Cardiac muscle cell (in vitro differentiated cells and primary cell): ENCODE results near the gene PRKAG2. TPM values are rescaled to one million over a fixed set of nuclear protein-coding genes. Genes with fewer than 3 reads are reported as not detected.

Experiments used
- DNase-seq, 2 donors: peaks; one replicate each; pipeline versions ENCODE4 v3.0.0 to v3.0.0-alpha.2; 2010 to 2017; ENCODE audit warnings: low read depth in 1 of 2, low spot score in 1 of 2
- H3K27ac ChIP-seq: fragments of 200-600 bp; sonication (generic); 2 replicates; pipeline ENCODE4 v1.5.1; 2016
- H3K27me3 ChIP-seq: fragments of 200-600 bp; sonication (generic); 2 replicates; pipeline ENCODE4 v1.6.0; 2016; ENCODE audit warnings: control low read depth
- H3K36me3 ChIP-seq: fragments of 200-600 bp; sonication (generic); 2 replicates; pipeline ENCODE4 v1.5.1; 2016; ENCODE audit warnings: control low read depth
- H3K4me1 ChIP-seq: fragments of 200-600 bp; sonication (generic); 2 replicates; pipeline ENCODE4 v1.8.1; 2017; ENCODE audit warnings: low read depth, mild to moderate bottlenecking, mixed run types
- H3K4me3 ChIP-seq: fragments of 200-600 bp; sonication (generic); 2 replicates; pipeline ENCODE4 v1.5.1; 2016; ENCODE audit warnings: mild to moderate bottlenecking
- H3K9me3 ChIP-seq: fragments of 200-600 bp; sonication (generic); 2 replicates; pipeline ENCODE4 v1.5.1; 2017; ENCODE audit warnings: low read depth, mild to moderate bottlenecking, control low read depth
- polyA plus RNA-seq: library from polyadenylated mRNA; unstranded; fragments of >200 nt; fragmentation: Nextera tagmentation; extraction: Ambion mirVana; gene quantifications from 2 replicates; pipeline ENCODE4 v1.2.1, GENCODE V29; 2016
- total RNA-seq: library from RNA; depleted of rRNA; stranded (reverse); fragments of >200 nt; gene quantifications from 2 replicates; pipeline ENCODE4 v1.2.3, GENCODE V29; 2016
- TF ChIP-seq, protein P1 (sequence below): IDR thresholded peaks from 2 replicates; pipeline ENCODE4 v1.5.1; 2012; ENCODE audit warnings: low read depth, mild to moderate bottlenecking, low read length

Gene PRKAG2
- total and polyA plus RNA-seq, 2 experiments from 2014 or later = 43.4 to 85.3 TPM

DNA sequence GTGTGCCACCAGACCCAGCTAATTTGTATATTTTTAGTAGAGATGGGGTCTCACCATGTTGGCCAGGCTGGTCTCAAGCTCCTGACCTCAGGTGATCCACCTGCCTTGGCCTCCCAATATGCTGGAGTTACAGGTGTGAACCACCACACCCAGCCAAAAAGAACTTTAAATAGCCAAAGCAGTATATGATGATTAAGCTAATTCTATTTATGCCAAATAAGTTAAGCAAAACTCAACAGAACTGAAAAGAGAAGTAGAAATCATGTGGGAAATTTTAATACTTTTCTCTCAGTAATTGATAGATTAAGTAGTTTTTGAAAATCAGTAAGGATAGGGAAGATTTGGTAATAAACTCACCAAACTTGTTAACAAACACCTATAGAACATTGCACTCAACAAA, 332.7 kb downstream of the PRKAG2 start:
- no peak for DNase-seq
- Histone ChIP-seq H3K27ac (no peak overlapping the region), H3K27me3 (no peaks in the 10 kb centered on the region), H3K4me1 (peaks cover 3% of the 10 kb centered on the region), H3K36me3 (no peaks in the 10 kb centered on the region), H3K9me3 (no peaks in the 10 kb centered on the region), H3K4me3 (no peak overlapping the region)
- TF ChIP-seq, protein P1, sequence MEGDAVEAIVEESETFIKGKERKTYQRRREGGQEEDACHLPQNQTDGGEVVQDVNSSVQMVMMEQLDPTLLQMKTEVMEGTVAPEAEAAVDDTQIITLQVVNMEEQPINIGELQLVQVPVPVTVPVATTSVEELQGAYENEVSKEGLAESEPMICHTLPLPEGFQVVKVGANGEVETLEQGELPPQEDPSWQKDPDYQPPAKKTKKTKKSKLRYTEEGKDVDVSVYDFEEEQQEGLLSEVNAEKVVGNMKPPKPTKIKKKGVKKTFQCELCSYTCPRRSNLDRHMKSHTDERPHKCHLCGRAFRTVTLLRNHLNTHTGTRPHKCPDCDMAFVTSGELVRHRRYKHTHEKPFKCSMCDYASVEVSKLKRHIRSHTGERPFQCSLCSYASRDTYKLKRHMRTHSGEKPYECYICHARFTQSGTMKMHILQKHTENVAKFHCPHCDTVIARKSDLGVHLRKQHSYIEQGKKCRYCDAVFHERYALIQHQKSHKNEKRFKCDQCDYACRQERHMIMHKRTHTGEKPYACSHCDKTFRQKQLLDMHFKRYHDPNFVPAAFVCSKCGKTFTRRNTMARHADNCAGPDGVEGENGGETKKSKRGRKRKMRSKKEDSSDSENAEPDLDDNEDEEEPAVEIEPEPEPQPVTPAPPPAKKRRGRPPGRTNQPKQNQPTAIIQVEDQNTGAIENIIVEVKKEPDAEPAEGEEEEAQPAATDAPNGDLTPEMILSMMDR = no peak

DNA sequence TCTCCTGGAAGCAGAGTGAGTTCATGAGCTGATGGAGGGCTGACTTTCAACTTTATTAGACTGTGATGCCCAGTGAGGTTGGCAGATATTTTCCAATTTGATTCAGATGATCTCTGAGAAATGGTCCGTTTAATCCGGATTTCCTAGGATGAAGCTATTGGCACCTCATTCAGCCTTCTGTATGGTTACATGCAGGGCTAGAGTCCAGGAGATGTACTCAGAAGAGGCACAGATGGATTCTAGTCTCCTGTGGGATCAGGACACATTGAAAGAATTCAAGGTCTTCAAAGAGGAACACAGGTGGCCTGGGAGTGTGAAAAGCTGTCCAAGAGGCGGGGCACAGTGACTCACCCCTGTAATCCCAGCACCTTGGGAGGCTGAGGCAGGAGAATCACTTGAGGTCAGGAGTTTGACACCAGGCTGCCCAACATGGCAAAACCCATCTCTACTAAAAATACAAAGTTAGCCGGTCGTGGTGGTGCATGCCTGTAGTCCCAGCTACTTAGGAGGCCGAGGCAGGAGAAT, 334.2 kb downstream of the PRKAG2 start:
- Histone ChIP-seq H3K4me1 (peaks cover 13% of the 10 kb centered on the region), H3K27ac (no peak overlapping the region), H3K36me3 (no peaks in the 10 kb centered on the region), H3K4me3 (no peak overlapping the region), H3K27me3 (no peaks in the 10 kb centered on the region), H3K9me3 (no peaks in the 10 kb centered on the region)
- DNase-seq = no peak
- TF ChIP-seq, protein P1 = no peak

DNA sequence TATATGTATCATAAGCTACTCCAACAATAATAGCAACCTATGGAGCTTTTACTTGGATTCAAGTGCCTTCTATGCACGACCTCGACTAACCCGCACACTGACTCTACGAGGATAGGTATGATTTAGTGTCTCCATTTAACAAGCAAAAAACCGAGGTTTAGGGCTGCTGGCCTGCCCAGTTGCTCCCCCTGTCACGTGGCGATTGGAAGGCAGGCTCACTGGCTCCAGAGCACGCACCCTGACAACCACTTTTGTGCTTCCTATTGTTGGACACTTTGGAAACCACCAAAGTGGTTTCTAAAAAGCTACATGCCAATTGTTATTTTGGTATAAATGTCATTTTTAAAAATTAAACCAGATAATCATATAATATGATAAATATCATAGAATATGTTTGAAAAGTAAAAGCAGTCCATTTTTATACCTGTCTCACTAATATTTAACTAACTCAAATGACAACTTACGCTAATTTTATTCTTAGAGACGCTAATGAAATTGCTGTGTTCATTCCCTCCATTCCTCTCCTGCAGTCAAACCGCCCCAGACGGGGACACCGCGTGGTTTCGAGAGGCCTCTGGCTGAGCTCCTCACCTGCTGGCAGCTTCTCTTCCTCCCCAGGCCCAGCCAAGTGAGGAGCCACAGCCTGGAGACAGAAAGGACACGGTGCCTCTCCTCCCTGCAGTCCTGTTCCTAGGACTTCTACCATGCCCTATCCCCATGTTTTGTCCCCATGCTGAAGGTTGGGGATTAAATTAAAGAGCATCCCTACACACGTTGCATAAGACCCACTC, 335.0 kb downstream of the PRKAG2 start:
- Histone ChIP-seq H3K9me3 (no peaks in the 10 kb centered on the region), H3K4me1 (peaks cover 10% of the 10 kb centered on the region), H3K36me3 (no peaks in the 10 kb centered on the region), H3K27me3 (no peaks in the 10 kb centered on the region), H3K4me3 (no peak overlapping the region), H3K27ac (no peak overlapping the region)
- DNase-seq = no peak
- TF ChIP-seq, protein P1 = no peak

DNA sequence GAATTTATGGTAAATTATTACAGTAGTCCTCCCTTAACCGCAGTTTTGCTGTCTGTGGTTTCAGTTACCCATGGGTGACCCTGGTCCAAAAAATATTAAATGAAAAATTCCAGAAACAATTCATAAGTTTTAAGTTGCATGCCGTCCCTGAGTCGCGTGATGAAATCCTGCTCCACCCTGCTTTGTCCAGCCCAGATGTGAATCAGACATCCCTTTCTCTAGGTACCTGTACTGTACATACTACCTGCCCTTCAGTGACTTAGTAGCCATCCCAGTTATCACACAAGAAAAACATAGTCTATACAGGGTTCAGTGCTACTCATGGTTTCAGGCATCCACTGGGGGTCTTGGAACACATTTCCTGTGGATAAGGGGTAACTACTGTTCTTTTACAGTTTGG, 336.8 kb downstream of the PRKAG2 start:
- Histone ChIP-seq H3K27ac (peak overlapping the region; percentile 84), H3K4me1 (peaks cover 10% of the 10 kb centered on the region), H3K9me3 (no peaks in the 10 kb centered on the region), H3K4me3 (no peak overlapping the region), H3K27me3 (no peaks in the 10 kb centered on the region), H3K36me3 (no peaks in the 10 kb centered on the region)
- TF ChIP-seq, protein P1 = no peak
- DNase-seq = no peak

DNA sequence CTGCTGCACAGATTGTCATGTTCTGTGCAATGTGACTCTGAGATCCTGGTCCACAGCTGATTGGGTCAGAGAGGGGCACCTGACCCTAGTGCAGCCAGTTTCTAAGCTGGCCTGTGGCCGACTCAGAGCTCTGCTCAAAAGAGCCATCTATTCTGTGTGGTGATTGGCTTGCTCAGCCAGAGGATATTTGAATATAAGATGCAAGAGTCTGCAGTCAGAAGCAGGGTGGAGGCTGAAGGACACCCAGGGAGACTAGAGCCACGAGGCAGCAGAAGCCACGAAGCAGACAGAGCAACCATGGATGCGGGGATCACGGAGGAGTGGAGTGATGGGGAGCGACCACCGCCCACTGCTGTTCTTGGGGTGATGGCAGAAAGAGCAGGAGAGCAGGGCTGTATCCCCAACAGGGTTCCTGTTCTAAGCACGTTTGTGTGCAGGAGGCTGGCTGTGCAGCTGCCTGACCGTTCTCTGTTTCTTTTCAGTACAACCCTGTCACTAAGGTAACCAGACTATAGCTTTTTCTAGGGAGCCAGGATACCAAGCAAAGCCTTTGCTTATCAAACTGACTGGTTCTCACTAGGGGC, 337.7 kb downstream of the PRKAG2 start:
- no peak overlapping the region for H3K4me3 ChIP-seq
- TF ChIP-seq, protein P1 = no peak
- peak; percentile 29 to 87 for DNase-seq
- H3K27ac ChIP-seq = peak overlapping the region; percentile 84
- H3K9me3 ChIP-seq = no peaks in the 10 kb centered on the region
- peaks cover 10% of the 10 kb centered on the region for H3K4me1 ChIP-seq
- H3K36me3 ChIP-seq = no peaks in the 10 kb centered on the region
- H3K27me3 ChIP-seq = no peaks in the 10 kb centered on the region
